GM21717 (cell line): ENCODE data around the gene STEAP2.
"Not testable (repeated sequence)": the region's sequence is repeated elsewhere in the genome, so short reads cannot be mapped to it uniquely, and the experiment has no call there.

ENCODE experiments used
- ATAC-seq: cut with Tn5 transposase; IDR thresholded peaks from one replicate; pipeline ENCODE4 v1.9.1; 2021; ENCODE audit warnings: mild to moderate bottlenecking, moderate library complexity; ENCODE audit not compliant: unreplicated experiment

The STEAP2 gene

GRCh38 chr7:90211391-90212148 is at the start of gene STEAP2:
Gene STEAP2, plus strand, starts transcription at chr7:90211740. Its CDS starts 13,343 bp downstream, at chr7:90225083.
- ATAC-seq: no peak

- ATAC-seq: no peak
Observed at GRCh38 chr7:90163534-90163933, 48.0 kb upstream of the STEAP2 start.

- ATAC-seq: no peak
Observed at GRCh38 chr7:90165724-90166123, 45.8 kb upstream of the STEAP2 start.

GRCh38 chr7:90166153-90166552 is 45.4 kb upstream of the STEAP2 start:
- ATAC-seq: no peak

- ATAC-seq: no peak
Observed at GRCh38 chr7:90167361-90167760, 44.2 kb upstream of the STEAP2 start.

- ATAC-seq: no peak
Observed at GRCh38 chr7:90169891-90170290, 41.6 kb upstream of the STEAP2 start.

GRCh38 chr7:90172121-90172520 is 39.4 kb upstream of the STEAP2 start:
- no peak for ATAC-seq

GRCh38 chr7:90172624-90173023 is 38.9 kb upstream of the STEAP2 start:
- no peak for ATAC-seq

- ATAC-seq: peak; percentile 76
Observed at GRCh38 chr7:90173127-90173844, 38.3 kb upstream of the STEAP2 start.

- ATAC-seq: no peak
Observed at GRCh38 chr7:90175667-90176066, 35.9 kb upstream of the STEAP2 start.

- ATAC-seq: no peak
Observed at GRCh38 chr7:90176195-90176594, 35.3 kb upstream of the STEAP2 start.

GRCh38 chr7:90178166-90178565 is 33.4 kb upstream of the STEAP2 start:
- no peak for ATAC-seq

- peak; percentile 97 for ATAC-seq
Observed at GRCh38 chr7:90178679-90179278, 32.8 kb upstream of the STEAP2 start.

- no peak for ATAC-seq
Observed at GRCh38 chr7:90180011-90180585, 31.4 kb upstream of the STEAP2 start.

- ATAC-seq: no peak
Observed at GRCh38 chr7:90180649-90181048, 30.9 kb upstream of the STEAP2 start.

GRCh38 chr7:90181485-90181884 is 30.1 kb upstream of the STEAP2 start:
- ATAC-seq: no peak

GRCh38 chr7:90186290-90186689 is 25.2 kb upstream of the STEAP2 start:
- not testable (repeated sequence) for ATAC-seq

GRCh38 chr7:90187507-90188050 is 24.0 kb upstream of the STEAP2 start:
- no peak for ATAC-seq

- ATAC-seq: peak; percentile 92
Observed at GRCh38 chr7:90188281-90188680, 23.3 kb upstream of the STEAP2 start.

- ATAC-seq: no peak
Observed at GRCh38 chr7:90190995-90191394, 20.5 kb upstream of the STEAP2 start.

GRCh38 chr7:90191648-90192047 is 19.9 kb upstream of the STEAP2 start:
- no peak for ATAC-seq
